ENCODE measurements around the gene NPLOC4. TPM values are rescaled to one million over a fixed set of nuclear protein-coding genes. Genes with fewer than 3 reads are reported as not detected.
A peak's percentile ranks its signal among the peaks of the same experiment; 100 is the strongest.

NPLOC4 gene
- total and polyA plus RNA-seq, 2 of the 13 experiments (the other 11 are each of a cell fraction or from before 2014, with no cell fraction given): 57.0 to 97.0 TPM

- TF ChIP-seq SKI (IDR thresholded peaks at IDR 0.05; ENCODE audit: partially characterized antibody) (no peak), TBX3 (IDR thresholded peaks at IDR 0.05; ENCODE audit: borderline replicate concordance) (no peak), CENPX (CRISPR knock-in tag; IDR thresholded peaks at IDR 0.05) (no peak), MLXIP (CRISPR knock-in tag; IDR thresholded peaks at IDR 0.05; ENCODE audit: borderline replicate concordance) (no peak), MEIS1 (CRISPR knock-in tag; IDR thresholded peaks at IDR 0.05; ENCODE audit: borderline replicate concordance) (0 out of 2 replicates have a peak, but pooled peaks have one; percentile 60), ZNF121 (CRISPR knock-in tag; IDR thresholded peaks at IDR 0.05) (no peak), ZNF792 (CRISPR knock-in tag; IDR thresholded peaks at IDR 0.05) (no peak), ZNF180 (CRISPR knock-in tag; IDR thresholded peaks at IDR 0.05; ENCODE audit: borderline replicate concordance, low read depth) (no peak), PITX1 (CRISPR knock-in tag; IDR thresholded peaks at IDR 0.05) (peak; percentile 22; the same call in 1 of the 2 replicates), CBFB (CRISPR knock-in tag; IDR thresholded peaks at IDR 0.05) (no peak), RFX1 (IDR thresholded peaks at IDR 0.05) (no peak), DPF2 (CRISPR knock-in tag; IDR thresholded peaks at IDR 0.05; ENCODE audit: borderline replicate concordance, low read depth) (no peak), ZNF782 (CRISPR knock-in tag; IDR thresholded peaks at IDR 0.05; ENCODE audit: borderline replicate concordance) (no peak), ZNF280D (CRISPR knock-in tag; IDR thresholded peaks at IDR 0.05) (peak; percentile 43; the same call in 1 of the 2 replicates), KLF16 (CRISPR knock-in tag; IDR thresholded peaks at IDR 0.05) (no peak), ZNF577 (CRISPR knock-in tag; IDR thresholded peaks at IDR 0.05; ENCODE audit: borderline replicate concordance, low read depth) (no peak), ZIK1 (CRISPR knock-in tag; IDR thresholded peaks at IDR 0.05; ENCODE audit: borderline replicate concordance, low read depth) (no peak), ZNF839 (CRISPR knock-in tag; IDR thresholded peaks at IDR 0.05; ENCODE audit: borderline replicate concordance) (no peak), PHF20 (CRISPR knock-in tag; IDR thresholded peaks at IDR 0.05) (0 out of 2 replicates have a peak, but pooled peaks have one; percentile 11), REST (IDR thresholded peaks at IDR 0.05; ENCODE audit: borderline replicate concordance in 1 of 2, low read depth in 1 of 2, low read length in 2 of 2) (no peak)
Measured at GRCh38 chr17:81550830-81551457, 86.0 kb downstream of the NPLOC4 start (continued).

All from HepG2 (cell line).